Neutrophil (primary cell): Measurements from ENCODE around the gene GRIPAP1.
A peak's percentile ranks its signal among the peaks of the same experiment; 100 is the strongest.

Experiments
- H3K27ac ChIP-seq: fragments of 200-600 bp; sonication (generic); 2 replicates; pipeline ENCODE4 v1.5.1; 2016; ENCODE audit warnings: mild to moderate bottlenecking, moderate library complexity
- H3K27me3 ChIP-seq: fragments of 200-600 bp; sonication (generic); 2 replicates; pipeline ENCODE4 v1.6.0; 2016; ENCODE audit warnings: mild to moderate bottlenecking
- H3K36me3 ChIP-seq: fragments of 200-600 bp; sonication (generic); 2 replicates; pipeline ENCODE4 v1.5.1; 2017
- H3K4me1 ChIP-seq, 2 experiments: fragments of 200-600 bp in 1 of 2; sonication (generic) in 1 of 2; 1 replicate in 1 of 2; 2 replicates in 1 of 2; pipeline versions ENCODE4 v1.5.1 to v1.6.1; 2013 to 2016; ENCODE audit warnings: low read depth in 1 of 2, low read length in 1 of 2, mild to moderate bottlenecking in 1 of 2, moderate library complexity in 1 of 2; ENCODE audit not compliant: control insufficient read depth in 1 of 2, insufficient read depth in 1 of 2
- H3K4me3 ChIP-seq, 2 experiments: fragments of 200-600 bp in 1 of 2; sonication (generic) in 1 of 2; 1 replicate in 1 of 2; 2 replicates in 1 of 2; pipeline ENCODE4 v1.5.1; 2013 to 2016; ENCODE audit warnings: low read depth in 1 of 2, low read length in 1 of 2, mild to moderate bottlenecking in 1 of 2, moderate library complexity in 1 of 2
- H3K9me3 ChIP-seq: fragments of 200-600 bp; sonication (generic); 2 replicates; pipeline ENCODE4 v1.5.1; 2016
- TF ChIP-seq, protein P1 (sequence below): fragments of 200-600 bp; sonication (generic); IDR thresholded peaks from 2 replicates; pipeline ENCODE4 v1.5.1; 2016; ENCODE audit warnings: antibody characterized with exemption

The GRIPAP1 gene

GRCh38 chrX:49000636-49001035, 1.4 kb downstream of the GRIPAP1 start:
- H3K27ac ChIP-seq = peak overlapping the region; percentile 96
- H3K9me3 ChIP-seq = no peaks in the 10 kb centered on the region
- H3K4me3 ChIP-seq = peak overlapping the region in 1 of 2 experiments; percentile 89

DNA sequence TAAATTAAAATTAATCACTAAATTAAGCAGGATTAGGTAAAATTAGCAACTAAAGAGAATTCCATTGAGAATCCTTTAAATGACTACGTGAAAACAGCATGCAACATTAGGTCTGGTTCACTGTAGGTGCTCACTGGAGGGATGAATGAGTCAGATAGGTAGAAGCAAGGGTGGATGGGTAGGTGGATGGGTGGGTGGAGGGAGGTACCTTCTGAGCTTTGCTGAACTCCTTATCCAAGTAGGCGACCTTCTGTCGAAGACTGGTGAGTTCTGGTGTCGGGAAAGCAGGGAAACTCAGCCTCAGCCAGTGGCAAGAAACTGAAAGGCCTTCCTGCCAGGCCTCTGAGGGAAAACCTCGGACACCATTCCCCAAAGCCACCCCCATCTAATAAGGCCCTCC, 3.0 kb downstream of the GRIPAP1 start:
- TF ChIP-seq, protein P1, sequence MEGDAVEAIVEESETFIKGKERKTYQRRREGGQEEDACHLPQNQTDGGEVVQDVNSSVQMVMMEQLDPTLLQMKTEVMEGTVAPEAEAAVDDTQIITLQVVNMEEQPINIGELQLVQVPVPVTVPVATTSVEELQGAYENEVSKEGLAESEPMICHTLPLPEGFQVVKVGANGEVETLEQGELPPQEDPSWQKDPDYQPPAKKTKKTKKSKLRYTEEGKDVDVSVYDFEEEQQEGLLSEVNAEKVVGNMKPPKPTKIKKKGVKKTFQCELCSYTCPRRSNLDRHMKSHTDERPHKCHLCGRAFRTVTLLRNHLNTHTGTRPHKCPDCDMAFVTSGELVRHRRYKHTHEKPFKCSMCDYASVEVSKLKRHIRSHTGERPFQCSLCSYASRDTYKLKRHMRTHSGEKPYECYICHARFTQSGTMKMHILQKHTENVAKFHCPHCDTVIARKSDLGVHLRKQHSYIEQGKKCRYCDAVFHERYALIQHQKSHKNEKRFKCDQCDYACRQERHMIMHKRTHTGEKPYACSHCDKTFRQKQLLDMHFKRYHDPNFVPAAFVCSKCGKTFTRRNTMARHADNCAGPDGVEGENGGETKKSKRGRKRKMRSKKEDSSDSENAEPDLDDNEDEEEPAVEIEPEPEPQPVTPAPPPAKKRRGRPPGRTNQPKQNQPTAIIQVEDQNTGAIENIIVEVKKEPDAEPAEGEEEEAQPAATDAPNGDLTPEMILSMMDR = no peak
- peaks cover 9 to 11% of the 10 kb centered on the region in 2 experiments for H3K4me1 ChIP-seq
- H3K4me3 ChIP-seq = no peak overlapping the region
- H3K27ac ChIP-seq = no peak overlapping the region
- H3K27me3 ChIP-seq = no peaks in the 10 kb centered on the region
- peaks cover 24% of the 10 kb centered on the region for H3K36me3 ChIP-seq
- H3K9me3 ChIP-seq = no peaks in the 10 kb centered on the region

More at GRCh38 chrX:49000636-49001035, 1.4 kb downstream of the GRIPAP1 start:
- H3K36me3 ChIP-seq = peaks cover 24% of the 10 kb centered on the region
- H3K4me1 ChIP-seq = peaks cover 9 to 11% of the 10 kb centered on the region in 2 experiments
- H3K27me3 ChIP-seq = no peaks in the 10 kb centered on the region
- TF ChIP-seq, protein P1 = no peak

DNA sequence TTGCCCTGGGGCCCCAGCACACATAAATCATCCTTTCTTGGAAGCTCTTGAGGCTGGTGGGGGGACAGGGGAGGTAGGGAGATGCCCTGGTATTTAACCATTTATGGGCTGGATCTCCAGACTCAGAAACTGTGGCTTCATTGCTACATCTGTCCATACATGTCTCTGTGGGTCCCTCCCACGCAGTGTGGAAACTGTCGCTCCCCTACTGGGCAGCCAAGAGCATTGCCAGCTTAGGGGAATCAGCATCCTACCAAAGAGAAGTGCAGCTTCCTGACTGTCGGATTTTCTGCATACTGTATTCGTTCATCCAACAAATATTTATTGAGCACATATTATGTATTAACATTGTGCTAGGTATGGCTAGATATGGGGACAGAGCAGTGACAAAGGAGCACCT, 3.7 kb downstream of the GRIPAP1 start:
- Histone ChIP-seq H3K36me3 (peaks cover 30% of the 10 kb centered on the region), H3K9me3 (no peaks in the 10 kb centered on the region), H3K4me3 (no peak overlapping the region), H3K27ac (no peak overlapping the region), H3K4me1 (peaks cover 9 to 11% of the 10 kb centered on the region in 2 experiments), H3K27me3 (no peaks in the 10 kb centered on the region)
- TF ChIP-seq, protein P1 = no peak

GRCh38 chrX:48997865-48998264, 4.2 kb downstream of the GRIPAP1 start:
- TF ChIP-seq, protein P1 = no peak
- Histone ChIP-seq H3K9me3 (no peaks in the 10 kb centered on the region), H3K27me3 (no peaks in the 10 kb centered on the region), H3K4me3 (no peak overlapping the region), H3K27ac (no peak overlapping the region), H3K4me1 (peaks cover 9 to 11% of the 10 kb centered on the region in 2 experiments), H3K36me3 (peaks cover 35% of the 10 kb centered on the region)

DNA sequence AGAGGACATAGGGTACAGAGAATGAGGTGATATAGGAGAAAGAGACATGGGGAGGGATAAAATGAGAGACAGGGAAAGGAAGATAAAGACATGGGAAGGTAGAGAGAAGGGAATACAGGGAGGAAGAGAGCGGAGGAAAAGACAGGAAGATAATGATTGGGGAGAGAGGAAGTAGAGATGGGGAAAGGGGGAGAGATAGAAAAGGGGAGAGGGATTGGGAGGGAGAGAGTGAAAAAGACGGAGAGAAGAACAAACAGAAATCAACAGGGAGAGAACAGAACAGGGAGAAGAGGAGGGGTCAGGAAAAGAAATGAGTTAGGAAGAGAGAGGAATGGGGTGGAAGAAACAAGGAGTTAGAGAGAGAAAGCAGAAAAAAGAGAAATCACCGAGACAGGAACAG, 4.6 kb downstream of the GRIPAP1 start:
- Histone ChIP-seq H3K4me1 (peaks cover 9 to 11% of the 10 kb centered on the region in 2 experiments), H3K27ac (no peak overlapping the region), H3K4me3 (no peak overlapping the region), H3K9me3 (no peaks in the 10 kb centered on the region), H3K27me3 (no peaks in the 10 kb centered on the region), H3K36me3 (peaks cover 39% of the 10 kb centered on the region)
- TF ChIP-seq, protein P1 = no peak

DNA sequence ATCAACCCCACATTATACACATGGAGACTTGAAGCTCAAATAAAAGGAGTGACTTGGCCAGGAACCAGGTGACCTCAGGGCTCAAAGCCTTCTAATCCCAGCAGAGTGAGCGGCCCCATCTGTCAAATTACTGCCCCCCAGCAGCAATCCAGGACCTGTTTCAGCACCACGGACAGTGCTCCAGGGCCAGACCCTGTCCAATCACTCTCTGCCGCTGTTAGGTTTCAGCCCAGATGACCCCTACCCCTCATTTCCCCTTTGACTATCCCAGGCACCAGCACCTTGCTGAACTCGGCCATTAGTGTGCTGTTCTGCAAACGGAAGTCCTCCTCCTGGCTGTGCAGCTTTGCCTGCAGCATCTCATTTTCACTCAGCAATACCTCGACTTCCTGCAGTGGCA, 5.1 kb downstream of the GRIPAP1 start:
- TF ChIP-seq, protein P1 = no peak
- Histone ChIP-seq H3K27ac (no peak overlapping the region), H3K36me3 (peaks cover 44% of the 10 kb centered on the region), H3K27me3 (no peaks in the 10 kb centered on the region), H3K9me3 (no peaks in the 10 kb centered on the region), H3K4me3 (no peak overlapping the region), H3K4me1 (peaks cover 9 to 11% of the 10 kb centered on the region in 2 experiments)
